Heart right ventricle (tissue), 16 donors: ENCODE data around the gene ABCC12. TPM values are rescaled to one million over a fixed set of nuclear protein-coding genes. Genes with fewer than 3 reads are reported as not detected.

ENCODE experiments used
- ATAC-seq, 8 donors: fragments of 200-7000 bp; cut with Tn5 transposase; one replicate each; pipeline ENCODE4 v1.9.1; 2020; ENCODE audit warnings: mild to moderate bottlenecking in 8 of 8, moderate library complexity in 8 of 8, moderate number of reproducible peaks in 1 of 8
- DNase-seq, 2 donors: peaks; one replicate each; pipeline ENCODE4 v3.0.0-alpha.2; 2020
- H3K27ac ChIP-seq, 10 donors: fragments of 200-600 bp; sonication (generic) in 2 of 10; one replicate each; pipeline versions ENCODE4 v1.5.0 to v1.8.0; 2020 to 2022; ENCODE audit warnings: mild to moderate bottlenecking in 3 of 10
- H3K27me3 ChIP-seq, 7 donors: fragments of 200-600 bp; one replicate each; pipeline ENCODE4 v1.8.0; 2021 to 2022; ENCODE audit warnings: mild to moderate bottlenecking in 2 of 7
- H3K36me3 ChIP-seq, 9 donors: fragments of 200-600 bp; sonication (generic) in 1 of 9; one replicate each; pipeline versions ENCODE4 v1.5.0 to v1.8.0; 2020 to 2022; ENCODE audit warnings: mild to moderate bottlenecking in 2 of 9
- H3K4me1 ChIP-seq, 9 donors: fragments of 200-600 bp; sonication (generic) in 1 of 9; one replicate each; pipeline versions ENCODE4 v1.5.0 to v1.8.0; 2020 to 2022; ENCODE audit warnings: mild to moderate bottlenecking in 4 of 9
- H3K4me3 ChIP-seq, 10 donors: fragments of 200-600 bp; sonication (generic) in 2 of 10; one replicate each; pipeline versions ENCODE4 v1.5.0 to v1.8.0; 2020 to 2022; ENCODE audit warnings: mild to moderate bottlenecking in 7 of 10, moderate library complexity in 2 of 10
- H3K9me3 ChIP-seq, 11 donors: fragments of 200-600 bp in 10 of 11; sonication (generic) in 2 of 11; one replicate each; pipeline versions ENCODE4 v1.5.0 to v1.8.0; 2013 to 2022; ENCODE audit warnings: mild to moderate bottlenecking in 2 of 11, control low read depth in 1 of 11, moderate library complexity in 1 of 11
- CTCF ChIP-seq, 9 donors: fragments of 200-600 bp; sonication (generic) in 2 of 9; IDR thresholded peaks; one replicate each; pipeline versions ENCODE4 v1.5.0 to v1.8.0; 2021 to 2022; ENCODE audit warnings: antibody characterized with exemption in 9 of 9, mild to moderate bottlenecking in 5 of 9, moderate library complexity in 1 of 9
- WGBS, 2 donors: extraction: QIAGEN DNeasy Blood & Tissue Kit; methylation state at CpG; one replicate each; pipeline ENCODE4 v1.1.7; 2013; ENCODE audit warnings: inconsistent platforms in 1 of 2; 5-methylcytosine and 5-hydroxymethylcytosine counted together
- intact Hi-C, 10 donors: fragments of 100-400 bp; cut with DNase I; formaldehyde crosslinking; loops; one replicate each; pipeline versions ENCODE4 v1.11.1 to v1.14.2; 2022
- polyA plus RNA-seq, 2 donors: library from polyadenylated mRNA; stranded (reverse); fragments of 200-250 nt; gene quantifications; one replicate each; pipeline ENCODE4 v1.2.3, GENCODE V29; 2013
- total RNA-seq, 10 donors: library from RNA; stranded (reverse); fragmentation: NEBNext Ultra II Directional in 3 of 10; extraction: Animal tissue kit (Norgen Biotek cat#: 25700) in 3 of 10; gene quantifications; one replicate each; pipeline versions ENCODE4 v1.2.1 to v1.2.4, GENCODE V29; 2021 to 2023
- donor health status: Arrhythmogenic right ventricular cardiomyopathy.
- donor health status: ischemic (EF 13 %, LVEDD 7.1; RV severe dilation, severe dysfunction).
- donor health status: healthy with polysubstance abuse.
- donor health status: DM: no; HTN: yes; CAD: no.
- donor health status: DM: no; HTN: no; CAD: no.
- donor health status: ischemic (EF 25% LVEDD 6.9; RV normal size, moderate dysfunction).
- donor health status: ischemic (EF 25% LVEDD 5.7; RV mildly dilated, moderate dysfunction).
- donor health status: healthy.
- donor health status: DM: yes; HTN: yes; CAD: no.
- donor health status: Ischemic cardiomyopathy.
- donor health status: ischemic (EF 35%, LVEDD 5.7; RV mildly dilated, moderate dysfunction).
- donor health status: nonischemic (EF 11% LVEDD 7.7; RV severe dilation, severe dysfunction).
- donor health status: DM: yes; HTN: yes; CAD: no.
- donor health status: PGD.
- donor health status: ischemic (EF 29% LVEDD 5.4; RV normal size, mild dysfunction).
- donor health status: nonischemic (EF 23%, LVEDD 6.1; RV moderate dilation, normal function).

ABCC12 gene
- total and polyA plus RNA-seq, 12 donors: 0.01 to 0.20 (median 0.07) TPM; not detected in 9

- no peak for ATAC-seq
- H3K4me3 ChIP-seq: no peak overlapping the region
- no peak overlapping the region for H3K27ac ChIP-seq
- no peak for TF ChIP-seq CTCF (IDR thresholded peaks at IDR 0.05)
- H3K27me3 ChIP-seq: no peaks in the 10 kb centered on the region
- no peaks in the 10 kb centered on the region for H3K36me3 ChIP-seq
- DNase-seq: no peak
- 87 to 91% methylated on average over 3 of the region's 3 CpGs for whole genome bisulfite sequencing, 2 donors
- H3K9me3 ChIP-seq: no peaks in the 10 kb centered on the region
- H3K4me1 ChIP-seq: peaks cover 2 to 34% (median 19%) of the 10 kb centered on the region in 9 donors
- intact Hi-C loops: no loop called here
Observed at GRCh38 chr16:48132696-48133095, 23.1 kb downstream of the ABCC12 start.

- no peaks in the 10 kb centered on the region for H3K27me3 ChIP-seq
- DNase-seq (no peak), ATAC-seq (no peak)
- no peaks in the 10 kb centered on the region for H3K9me3 ChIP-seq
- WGBS, 2 donors: 90 to 94% methylated on average over 6 of the region's 6 CpGs
- intact Hi-C loops: no loop called here
- TF ChIP-seq CTCF (IDR thresholded peaks at IDR 0.05): no peak
- no peak overlapping the region for H3K4me3 ChIP-seq
- H3K4me1 ChIP-seq: peaks cover 0 to 34% (median 18%) of the 10 kb centered on the region in 9 donors
- no peak overlapping the region for H3K27ac ChIP-seq
- H3K36me3 ChIP-seq: no peaks in the 10 kb centered on the region
Observed at GRCh38 chr16:48131201-48131935, 24.4 kb downstream of the ABCC12 start.

GRCh38 chr16:48129926-48130325, 25.9 kb downstream of the ABCC12 start:
- intact Hi-C loops: no loop called here
- no peak overlapping the region for H3K4me3 ChIP-seq
- TF ChIP-seq CTCF (IDR thresholded peaks at IDR 0.05): no peak
- ATAC-seq: no peak
- DNase-seq: no peak
- no peak overlapping the region for H3K27ac ChIP-seq
- no peaks in the 10 kb centered on the region for H3K36me3 ChIP-seq
- no peaks in the 10 kb centered on the region for H3K9me3 ChIP-seq
- H3K27me3 ChIP-seq: no peaks in the 10 kb centered on the region
- peaks cover 0 to 43% (median 18%) of the 10 kb centered on the region in 9 donors for H3K4me1 ChIP-seq
- WGBS, 2 donors: 91 to 93% methylated on average over 3 of the region's 3 CpGs

GRCh38 chr16:48128769-48129168, 27.0 kb downstream of the ABCC12 start:
- intact Hi-C loops: no loop called here
- DNase-seq (no peak), ATAC-seq (no peak)
- TF ChIP-seq CTCF (IDR thresholded peaks at IDR 0.05): no peak
- 53 to 71% methylated on average over 2 of the region's 2 CpGs for WGBS, 2 donors
- H3K36me3 ChIP-seq: no peaks in the 10 kb centered on the region
- H3K4me1 ChIP-seq: peaks cover 0 to 46% (median 19%) of the 10 kb centered on the region in 9 donors
- no peak overlapping the region for H3K27ac ChIP-seq
- H3K27me3 ChIP-seq: no peaks in the 10 kb centered on the region
- no peak overlapping the region for H3K4me3 ChIP-seq
- no peaks in the 10 kb centered on the region for H3K9me3 ChIP-seq
